Left lung (tissue), 10 donors: ENCODE data around the gene RPUSD3. TPM values are rescaled to one million over a fixed set of nuclear protein-coding genes. Genes with fewer than 3 reads are reported as not detected.

Experiments
- ATAC-seq: fragments of 200-7000 bp; cut with Tn5 transposase; one replicate; pipeline ENCODE4 v1.9.1; 2020; ENCODE audit warnings: moderate library complexity
- DNase-seq, 4 donors: peaks; one replicate each; pipeline ENCODE4 v3.0.0-alpha.2; 2013 to 2020
- H3K27ac ChIP-seq, 2 donors: fragments of 200-600 bp; sonication (generic) in 1 of 2; one replicate each; pipeline versions ENCODE4 v1.5.0 to v1.8.0; 2020 to 2021
- H3K27me3 ChIP-seq, 2 donors: fragments of 200-600 bp; sonication (generic) in 1 of 2; one replicate each; pipeline versions ENCODE4 v1.5.0 to v1.8.0; 2020 to 2021
- H3K36me3 ChIP-seq, 2 donors: fragments of 200-600 bp; sonication (generic) in 1 of 2; one replicate each; pipeline versions ENCODE4 v1.5.0 to v1.8.0; 2020 to 2021
- H3K4me1 ChIP-seq, 2 donors: fragments of 200-600 bp; one replicate each; pipeline ENCODE4 v1.8.0; 2021
- H3K4me3 ChIP-seq, 2 donors: fragments of 200-600 bp; sonication (generic) in 1 of 2; one replicate each; pipeline versions ENCODE4 v1.5.0 to v1.8.0; 2020 to 2021; ENCODE audit warnings: mild to moderate bottlenecking in 1 of 2
- H3K9me3 ChIP-seq, 2 donors: fragments of 200-600 bp; sonication (generic) in 1 of 2; one replicate each; pipeline versions ENCODE4 v1.5.0 to v1.8.0; 2020 to 2021
- CTCF ChIP-seq, 2 donors: fragments of 200-600 bp; sonication (generic) in 1 of 2; IDR thresholded peaks; one replicate each; pipeline versions ENCODE4 v1.5.0 to v1.8.0; 2021; ENCODE audit warnings: antibody characterized with exemption in 2 of 2
- intact Hi-C, 2 donors: fragments of 100-400 bp; cut with DNase I; formaldehyde crosslinking; loops; one replicate each; pipeline versions ENCODE4 v1.11.2 to v1.14.2; 2022
- polyA plus RNA-seq, 6 donors: library from polyadenylated mRNA; unstranded; fragments of 120-200 nt; gene quantifications; one replicate each; pipeline ENCODE4 v1.2.1, GENCODE V29; 2013; ENCODE audit not compliant: insufficient read length in 6 of 6
- total RNA-seq, 2 donors: library from RNA; stranded (reverse); fragmentation: NEBNext Ultra II Directional; extraction: Animal tissue kit (Norgen Biotek cat#: 25700); gene quantifications; one replicate each; pipeline ENCODE4 v1.2.1, GENCODE V29; 2021
- donor health status: DM: no; HTN: yes; CAD: no.
- donor health status: DM: no; HTN: no; CAD: no.

RPUSD3 gene
- total and polyA plus RNA-seq, 8 donors = 29.6 to 43.1 (median 36.2) TPM

GRCh38 chr3:9889405-9889804 lies 45.6 kb upstream of the RPUSD3 start:
- no peak for DNase-seq
- TF ChIP-seq CTCF (IDR thresholded peaks at IDR 0.05) = no peak

GRCh38 chr3:9888540-9888939 lies 44.7 kb upstream of the RPUSD3 start:
- no peak for DNase-seq
- Histone ChIP-seq H3K27me3 (no peaks in the 10 kb centered on the region), H3K9me3 (no peaks in the 10 kb centered on the region), H3K27ac (no peak overlapping the region), H3K4me3 (no peak overlapping the region), H3K4me1 (peaks cover 7 to 27% of the 10 kb centered on the region in 2 donors), H3K36me3 (peaks cover 0 to 12% of the 10 kb centered on the region in 2 donors)
- intact Hi-C loops = no loop called here
- no peak for ATAC-seq
- no peak for TF ChIP-seq CTCF (IDR thresholded peaks at IDR 0.05)

More at GRCh38 chr3:9889405-9889804, 45.6 kb upstream of the RPUSD3 start:
- Histone ChIP-seq H3K4me1 (peaks cover 7 to 33% of the 10 kb centered on the region in 2 donors), H3K36me3 (peaks cover 0 to 16% of the 10 kb centered on the region in 2 donors), H3K9me3 (no peaks in the 10 kb centered on the region), H3K4me3 (no peak overlapping the region), H3K27ac (no peak overlapping the region), H3K27me3 (no peaks in the 10 kb centered on the region)
- ATAC-seq = no peak
- intact Hi-C loops = no loop called here

- no peaks in the 10 kb centered on the region for H3K27me3 ChIP-seq
Measured at GRCh38 chr3:9887480-9887879, 43.7 kb upstream of the RPUSD3 start.

GRCh38 chr3:9886328-9886727 lies 42.5 kb upstream of the RPUSD3 start:
- no peaks in the 10 kb centered on the region for H3K36me3 ChIP-seq
- no peak overlapping the region for H3K4me3 ChIP-seq
- H3K27me3 ChIP-seq = no peaks in the 10 kb centered on the region
- intact Hi-C loops = no loop called here
- H3K4me1 ChIP-seq = peaks cover 3 to 10% of the 10 kb centered on the region in 2 donors
- no peaks in the 10 kb centered on the region for H3K9me3 ChIP-seq
- no peak for TF ChIP-seq CTCF (IDR thresholded peaks at IDR 0.05)
- ATAC-seq = no peak
- DNase-seq = no peak
- H3K27ac ChIP-seq = no peak overlapping the region

More at GRCh38 chr3:9887480-9887879, 43.7 kb upstream of the RPUSD3 start:
- peaks cover 0 to under 1% of the 10 kb centered on the region in 2 donors for H3K36me3 ChIP-seq
- intact Hi-C loops = no loop called here
- no peak overlapping the region for H3K27ac ChIP-seq
- no peak for TF ChIP-seq CTCF (IDR thresholded peaks at IDR 0.05)
- no peak for DNase-seq
- no peak for ATAC-seq
- peaks cover 7 to 21% of the 10 kb centered on the region in 2 donors for H3K4me1 ChIP-seq
- H3K9me3 ChIP-seq = no peaks in the 10 kb centered on the region
- no peak overlapping the region for H3K4me3 ChIP-seq

- Histone ChIP-seq H3K27me3 (no peaks in the 10 kb centered on the region), H3K9me3 (no peaks in the 10 kb centered on the region), H3K4me3 (no peak overlapping the region), H3K36me3 (no peaks in the 10 kb centered on the region), H3K4me1 (peaks cover 0 to 1% of the 10 kb centered on the region in 2 donors), H3K27ac (no peak overlapping the region)
- intact Hi-C loops = no loop called here
- TF ChIP-seq CTCF (IDR thresholded peaks at IDR 0.05) = no peak
- DNase-seq (no peak), ATAC-seq (peak; percentile 46)
Measured at GRCh38 chr3:9884555-9885165, 40.9 kb upstream of the RPUSD3 start.
